Ureter (tissue), 1 donor: ENCODE results near the gene GARNL3. TPM values are rescaled to one million over a fixed set of nuclear protein-coding genes. Genes with fewer than 3 reads are reported as not detected.

Experiments used
- total RNA-seq: library from RNA; stranded (reverse); gene quantifications from one replicate; pipeline ENCODE4 v1.2.4, GENCODE V29; 2023
- donor health status: DM: yes; HTN: yes; CAD: no.

Gene GARNL3
- total RNA-seq, 1 donor from 2014 or later, result 59.0 TPM

Other genes starting within 250 kb of the GARNL3 start
- gene ANGPTL2, start 142.1 kb upstream of the GARNL3 start, total RNA-seq, result 22.2 TPM
- gene SLC2A8, start 132.4 kb downstream of the GARNL3 start, total RNA-seq, result 38.4 TPM
- 13.2 TPM for gene ZNF79, start 159.6 kb downstream of the GARNL3 start, total RNA-seq
- 1,953 TPM for gene RPL12, start 186.6 kb downstream of the GARNL3 start, total RNA-seq
- gene LRSAM1, start 186.7 kb downstream of the GARNL3 start, total RNA-seq, result 30.4 TPM